Endodermal cell (in vitro differentiated cells): ENCODE results near the gene CLECL1. TPM values are rescaled to one million over a fixed set of nuclear protein-coding genes. Genes with fewer than 3 reads are reported as not detected.

Source experiments
- DNase-seq: peaks from one replicate; pipeline ENCODE4 v3.0.0-alpha.2; 2017
- H3K27ac ChIP-seq: 2 replicates; pipeline ENCODE4 v1.5.1; 2013; ENCODE audit warnings: mild to moderate bottlenecking, low read depth, low read length, moderate library complexity
- H3K27me3 ChIP-seq: 2 replicates; pipeline ENCODE4 v1.6.1; 2013; ENCODE audit warnings: mild to moderate bottlenecking, low read length, moderate library complexity; ENCODE audit not compliant: insufficient read depth, control insufficient read depth, poor library complexity, severe bottlenecking
- H3K36me3 ChIP-seq: 2 replicates; pipeline ENCODE4 v1.7.0; 2013; ENCODE audit warnings: mild to moderate bottlenecking, low read length, moderate library complexity; ENCODE audit not compliant: control insufficient read depth, insufficient read depth
- H3K4me1 ChIP-seq: one replicate; pipeline ENCODE4 v1.7.0; 2013; ENCODE audit warnings: low read length; ENCODE audit not compliant: control insufficient read depth, insufficient read depth
- H3K4me3 ChIP-seq: 2 replicates; pipeline ENCODE4 v1.5.1; 2013; ENCODE audit warnings: mild to moderate bottlenecking, low read length, moderate library complexity
- H3K9ac ChIP-seq: 2 replicates; pipeline ENCODE4 v1.6.1; 2013; ENCODE audit warnings: mild to moderate bottlenecking, low read length, moderate library complexity; ENCODE audit not compliant: poor library complexity, severe bottlenecking; ENCODE audit errors: extremely low read depth
- H3K9me3 ChIP-seq: 2 replicates; pipeline ENCODE4 v1.6.1; 2013; ENCODE audit warnings: mild to moderate bottlenecking, low read length, moderate library complexity; ENCODE audit not compliant: control insufficient read depth
- H3K27ac Mint-ChIP-seq: 2 replicates; pipeline ENCODE4 v1.8.0; 2020; ENCODE audit warnings: mixed read lengths
- H3K27me3 Mint-ChIP-seq: 2 replicates; pipeline ENCODE4 v1.8.0; 2021; ENCODE audit warnings: mild to moderate bottlenecking, mixed read lengths; ENCODE audit not compliant: insufficient read depth
- H3K36me3 Mint-ChIP-seq: 2 replicates; pipeline ENCODE4 v1.8.0; 2020; ENCODE audit warnings: low read depth, mixed read lengths
- H3K4me1 Mint-ChIP-seq: 2 replicates; pipeline ENCODE4 v1.8.0; 2020; ENCODE audit warnings: mixed read lengths
- H3K4me3 Mint-ChIP-seq: 2 replicates; pipeline ENCODE4 v1.8.0; 2020; ENCODE audit warnings: mild to moderate bottlenecking, moderate library complexity, mixed read lengths
- H3K9me3 Mint-ChIP-seq: 2 replicates; pipeline ENCODE4 v1.8.0; 2020; ENCODE audit warnings: mild to moderate bottlenecking, mixed read lengths
- CTCF ChIP-seq: fragments of 200-600 bp; sonication (generic); conservative IDR thresholded peaks from 2 replicates; pipeline ENCODE4 v1.5.0; 2021; ENCODE audit warnings: antibody characterized with exemption, mild to moderate bottlenecking
- WGBS, 2 experiments: methylation state at CpG; one replicate each; pipeline versions ENCODE4 v1.1.5 to v1.1.7; 2013; ENCODE audit warnings: missing lambda C conversion rate in 2 of 2, mixed read lengths in 1 of 2; ENCODE audit not compliant: insufficient coverage in 1 of 2, insufficient read length in 1 of 2; 5-methylcytosine and 5-hydroxymethylcytosine counted together
- total RNA-seq, 2 donors: library from RNA; stranded (reverse); fragmentation: NEBNext Ultra II Directional in 1 of 2; extraction: Animal tissue kit (Norgen Biotek cat#: 25700) in 1 of 2; gene quantifications; 2 replicates in 1 of 2; 3 replicates in 1 of 2; pipeline ENCODE4 v1.2.1, GENCODE V29; 2021

Gene CLECL1
- total RNA-seq, 2 donors from 2014 or later = not detected

- Mint-ChIP-seq H3K4me3 (no peak overlapping the region), H3K27ac (no peak overlapping the region), H3K4me1 (peaks cover 2% of the 10 kb centered on the region), H3K36me3 (no peaks in the 10 kb centered on the region), H3K9me3 (no peaks in the 10 kb centered on the region), H3K27me3 (no peaks in the 10 kb centered on the region)
- no peak for TF ChIP-seq CTCF
- Histone ChIP-seq H3K36me3 (no peaks in the 10 kb centered on the region), H3K4me3 (no peak overlapping the region), H3K27ac (no peak overlapping the region), H3K27me3 (no peaks in the 10 kb centered on the region), H3K9ac (no peak overlapping the region), H3K4me1 (no peaks in the 10 kb centered on the region), H3K9me3 (no peaks in the 10 kb centered on the region)
- WGBS, 2 experiments = 90 to 100% methylated on average over 1 to 5 of the region's 5 CpGs
- no peak for DNase-seq
Measured at GRCh38 chr12:9762369-9762768, 29.5 kb upstream of the CLECL1 start.

GRCh38 chr12:9761419-9761781 lies 28.5 kb upstream of the CLECL1 start:
- TF ChIP-seq CTCF = no peak
- 93 to 95% methylated on average over 3 to 4 of the region's 4 CpGs for WGBS, 2 experiments
- no peaks in the 10 kb centered on the region for H3K36me3 ChIP-seq
- H3K9ac ChIP-seq = no peak overlapping the region
- H3K9me3 ChIP-seq = no peaks in the 10 kb centered on the region
- H3K36me3 Mint-ChIP-seq = no peaks in the 10 kb centered on the region
- H3K4me1 ChIP-seq = no peaks in the 10 kb centered on the region
- no peak overlapping the region for H3K4me3 ChIP-seq
- no peaks in the 10 kb centered on the region for H3K27me3 Mint-ChIP-seq
- H3K4me3 Mint-ChIP-seq = no peak overlapping the region
- DNase-seq = no peak
- H3K9me3 Mint-ChIP-seq = no peaks in the 10 kb centered on the region
- no peaks in the 10 kb centered on the region for H3K27me3 ChIP-seq
- no peak overlapping the region for H3K27ac Mint-ChIP-seq
- H3K27ac ChIP-seq = no peak overlapping the region
- peaks cover 2% of the 10 kb centered on the region for H3K4me1 Mint-ChIP-seq

- Mint-ChIP-seq H3K4me3 (no peak within 1 kb of the TSS), H3K9me3 (no peaks in the 10 kb centered on the region), H3K27ac (no peak within 1 kb of the TSS), H3K36me3 (no peaks in the 10 kb centered on the region), H3K27me3 (no peaks in the 10 kb centered on the region), H3K4me1 (peaks cover 2% of the 10 kb centered on the region)
- Histone ChIP-seq H3K9me3 (no peaks in the 10 kb centered on the region), H3K36me3 (no peaks in the 10 kb centered on the region), H3K27ac (no peak within 1 kb of the TSS), H3K9ac (no peak within 1 kb of the TSS), H3K27me3 (no peaks in the 10 kb centered on the region), H3K4me3 (no peak within 1 kb of the TSS), H3K4me1 (no peaks in the 10 kb centered on the region)
- 92 to 93% methylated on average over 2 to 6 of the region's 6 CpGs for WGBS, 2 experiments
- DNase-seq = no peak
- TF ChIP-seq CTCF = no peak
Measured at GRCh38 chr12:9760699-9761418, 28.0 kb upstream of the CLECL1 start, which contains the start of gene CD69. Gene CD69, minus strand, starts transcription at chr12:9760901. Its CDS starts 81 bp downstream, at chr12:9760820.
